HL-60 (cell line): ENCODE results near the gene CYP3A4.
"Not testable (repeated sequence)": the region's sequence is repeated elsewhere in the genome, so short reads cannot be mapped to it uniquely, and the experiment has no call there.

Experiments used
- DNase-seq, 2 experiments: peaks; one replicate each; pipeline ENCODE4 v3.0.0-alpha.2; 2010 to 2020; ENCODE audit warnings: low read depth in 1 of 2, low spot score in 1 of 2
- H3K27ac ChIP-seq: fragments of 250-450 bp; sonication (Bioruptor Pico); replicated peaks from 2 replicates; pipeline ENCODE4 v1.5.1; 2020; ENCODE audit warnings: mild to moderate bottlenecking, moderate library complexity
- H3K27me3 ChIP-seq: fragments of 250-450 bp; sonication (Bioruptor Pico); 2 replicates; pipeline ENCODE4 v1.5.1; 2021; ENCODE audit warnings: mild to moderate bottlenecking, moderate library complexity; ENCODE audit not compliant: insufficient read depth, poor library complexity, severe bottlenecking
- H3K4me3 ChIP-seq: replicated peaks from 2 replicates; pipeline ENCODE4 v1.5.1; 2011; ENCODE audit warnings: mild to moderate bottlenecking, control low read depth, low read length; ENCODE audit not compliant: insufficient read depth
- CTCF ChIP-seq: IDR thresholded peaks from one replicate; pipeline ENCODE4 v1.5.1; 2011; ENCODE audit warnings: low read length, control low read depth, inconsistent platforms; ENCODE audit not compliant: insufficient read depth
- GABPA ChIP-seq: IDR thresholded peaks from 2 replicates; pipeline ENCODE4 v1.6.1; 2012; ENCODE audit warnings: low read depth
- POLR2AphosphoS5 ChIP-seq: IDR thresholded peaks from 2 replicates; pipeline ENCODE4 v1.6.1; 2012; ENCODE audit warnings: low read depth
- SPI1 ChIP-seq: IDR thresholded peaks from 2 replicates; pipeline ENCODE4 v1.6.1; 2012; ENCODE audit warnings: low read depth, mild to moderate bottlenecking, borderline replicate concordance
- TF ChIP-seq, protein P1 (sequence below): IDR thresholded peaks from 2 replicates; pipeline ENCODE4 v1.6.1; 2012; ENCODE audit warnings: low read depth; ENCODE audit not compliant: insufficient replicate concordance

Gene CYP3A4

GRCh38 chr7:99789441-99790070, 5.6 kb upstream of the CYP3A4 start:
- TF ChIP-seq CTCF = no peak
- TF ChIP-seq SPI1 = no peak
- TF ChIP-seq GABPA = no peak
- TF ChIP-seq POLR2AphosphoS5 = no peak
- TF ChIP-seq, protein P1, sequence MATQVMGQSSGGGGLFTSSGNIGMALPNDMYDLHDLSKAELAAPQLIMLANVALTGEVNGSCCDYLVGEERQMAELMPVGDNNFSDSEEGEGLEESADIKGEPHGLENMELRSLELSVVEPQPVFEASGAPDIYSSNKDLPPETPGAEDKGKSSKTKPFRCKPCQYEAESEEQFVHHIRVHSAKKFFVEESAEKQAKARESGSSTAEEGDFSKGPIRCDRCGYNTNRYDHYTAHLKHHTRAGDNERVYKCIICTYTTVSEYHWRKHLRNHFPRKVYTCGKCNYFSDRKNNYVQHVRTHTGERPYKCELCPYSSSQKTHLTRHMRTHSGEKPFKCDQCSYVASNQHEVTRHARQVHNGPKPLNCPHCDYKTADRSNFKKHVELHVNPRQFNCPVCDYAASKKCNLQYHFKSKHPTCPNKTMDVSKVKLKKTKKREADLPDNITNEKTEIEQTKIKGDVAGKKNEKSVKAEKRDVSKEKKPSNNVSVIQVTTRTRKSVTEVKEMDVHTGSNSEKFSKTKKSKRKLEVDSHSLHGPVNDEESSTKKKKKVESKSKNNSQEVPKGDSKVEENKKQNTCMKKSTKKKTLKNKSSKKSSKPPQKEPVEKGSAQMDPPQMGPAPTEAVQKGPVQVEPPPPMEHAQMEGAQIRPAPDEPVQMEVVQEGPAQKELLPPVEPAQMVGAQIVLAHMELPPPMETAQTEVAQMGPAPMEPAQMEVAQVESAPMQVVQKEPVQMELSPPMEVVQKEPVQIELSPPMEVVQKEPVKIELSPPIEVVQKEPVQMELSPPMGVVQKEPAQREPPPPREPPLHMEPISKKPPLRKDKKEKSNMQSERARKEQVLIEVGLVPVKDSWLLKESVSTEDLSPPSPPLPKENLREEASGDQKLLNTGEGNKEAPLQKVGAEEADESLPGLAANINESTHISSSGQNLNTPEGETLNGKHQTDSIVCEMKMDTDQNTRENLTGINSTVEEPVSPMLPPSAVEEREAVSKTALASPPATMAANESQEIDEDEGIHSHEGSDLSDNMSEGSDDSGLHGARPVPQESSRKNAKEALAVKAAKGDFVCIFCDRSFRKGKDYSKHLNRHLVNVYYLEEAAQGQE = no peak
- no peak overlapping the region for H3K4me3 ChIP-seq
- no peak overlapping the region for H3K27ac ChIP-seq
- DNase-seq = no peak
- no peaks in the 10 kb centered on the region for H3K27me3 ChIP-seq

GRCh38 chr7:99788554-99788953, 4.6 kb upstream of the CYP3A4 start:
- no peak for TF ChIP-seq GABPA
- no peak for TF ChIP-seq POLR2AphosphoS5
- no peak for TF ChIP-seq SPI1
- TF ChIP-seq CTCF = no peak
- TF ChIP-seq, protein P1 = no peak
- DNase-seq = no peak
- Histone ChIP-seq H3K27me3 (no peaks in the 10 kb centered on the region), H3K27ac (no peak overlapping the region), H3K4me3 (no peak overlapping the region)

DNA sequence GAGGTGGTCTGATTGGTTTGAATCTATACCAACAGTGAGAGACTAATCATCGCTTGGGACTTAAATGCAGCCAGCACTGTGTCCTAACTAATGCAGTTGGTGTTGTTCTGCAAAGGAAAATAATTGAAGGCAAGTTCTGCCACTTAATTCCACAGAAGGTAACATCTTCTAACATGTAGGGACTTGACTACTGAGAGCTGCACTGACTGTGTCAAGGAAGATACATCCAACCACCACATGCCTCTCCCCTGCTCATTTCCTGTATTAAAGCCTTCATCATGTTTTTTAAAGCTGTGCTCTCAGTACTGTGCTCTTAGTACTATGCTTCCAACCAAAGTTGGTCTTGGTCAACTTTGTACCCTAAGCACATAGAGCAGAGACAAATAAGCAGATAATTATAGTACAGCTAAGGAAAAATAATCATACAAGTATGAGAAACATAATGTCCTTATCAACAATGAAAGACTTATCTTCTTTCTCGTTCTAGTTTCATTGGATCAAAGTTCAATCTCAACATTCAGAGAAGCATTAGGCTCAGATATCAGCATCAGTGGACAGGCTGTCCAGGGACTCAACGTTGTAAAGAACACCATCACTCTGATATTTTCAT, 2.8 kb upstream of the CYP3A4 start:
- Histone ChIP-seq H3K27me3 (no peaks in the 10 kb centered on the region), H3K27ac (no peak overlapping the region), H3K4me3 (no peak overlapping the region)
- TF ChIP-seq SPI1 (no peak), POLR2AphosphoS5 (no peak), GABPA (no peak), CTCF (no peak)
- TF ChIP-seq, protein P1 = no peak
- DNase-seq = no peak

GRCh38 chr7:99785654-99786053, 1.7 kb upstream of the CYP3A4 start:
- H3K27me3 ChIP-seq, H3K27ac ChIP-seq, DNase-seq, H3K4me3 ChIP-seq: not testable (repeated sequence)
